Activated CD4-positive, alpha-beta T cell treated with anti-CD3 and anti-CD28 coated beads, Interleukin-2, amount 50 U/mL, for 48 hours (primary cell): ENCODE data around the gene KASH5.
"Not testable (repeated sequence)": the region's sequence is repeated elsewhere in the genome, so short reads cannot be mapped to it uniquely, and the experiment has no call there.

ENCODE experiments used
- DNase-seq, 2 experiments: peaks; one replicate each; pipeline ENCODE4 v3.0.0-alpha.2; 2020

KASH5 gene

DNA sequence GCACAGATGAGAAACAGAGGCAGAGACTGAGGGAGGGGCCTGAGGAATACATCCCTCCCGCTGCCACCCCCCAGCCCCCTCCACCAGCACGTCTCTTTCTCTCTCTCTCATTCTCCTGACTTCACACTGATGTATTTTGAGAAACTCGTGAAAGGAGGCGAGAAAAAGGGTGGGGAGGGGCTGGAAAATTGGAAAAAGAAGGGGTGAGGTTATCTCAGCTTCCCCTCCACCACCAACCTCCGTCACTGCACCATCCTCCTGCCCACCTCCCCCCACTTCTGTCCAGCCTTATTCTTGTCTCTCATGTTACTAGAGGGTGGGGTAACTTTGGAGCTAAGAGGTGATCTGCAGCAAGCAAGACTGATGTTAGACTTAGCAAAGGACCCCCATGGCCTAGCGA, 51.8 kb downstream of the KASH5 start:
- no peak for DNase-seq

DNA sequence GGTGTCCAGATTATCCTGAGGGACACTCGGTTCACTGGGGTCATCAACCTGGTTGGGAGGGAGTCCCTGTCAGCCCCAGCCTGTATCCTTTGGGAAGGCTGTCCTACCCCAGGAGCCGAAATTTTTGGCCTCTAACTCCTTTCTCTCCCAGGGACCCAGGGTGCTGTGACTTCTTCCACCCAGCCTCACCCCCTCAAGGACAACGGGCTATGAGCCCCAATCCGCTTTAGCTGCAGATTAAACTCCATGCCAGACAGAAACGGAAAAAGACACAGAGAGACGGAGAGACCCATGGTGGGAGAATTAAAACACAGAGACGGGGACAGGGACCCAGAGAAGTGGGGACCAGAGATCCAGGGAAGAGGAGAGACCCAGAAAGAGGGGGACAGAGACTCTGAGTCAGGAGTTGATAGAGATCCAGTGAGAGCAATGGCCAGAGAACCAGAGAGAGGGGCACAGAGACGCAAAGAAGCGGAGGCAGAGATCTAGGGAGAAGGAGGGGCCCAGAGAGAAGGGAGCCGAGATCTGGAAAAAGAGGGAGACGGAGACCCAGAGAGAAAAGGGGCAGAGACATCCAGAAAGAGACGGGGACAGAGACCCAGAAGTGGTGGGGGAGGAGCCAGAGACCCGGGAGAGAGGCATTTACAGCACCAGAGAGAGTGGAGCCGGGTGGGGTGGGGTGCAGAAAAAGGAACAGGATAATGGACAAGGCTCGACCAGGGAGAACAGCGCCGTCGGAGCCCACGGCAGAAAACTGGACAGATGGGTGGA, 52.6 kb downstream of the KASH5 start:
- DNase-seq, result no peak

- peak; percentile 37 to 52 for DNase-seq
Observed at GRCh38 chr19:49441210-49441959, 53.3 kb downstream of the KASH5 start, which contains the start of gene SLC17A7. Gene SLC17A7, minus strand, starts transcription at chr19:49441527. Its CDS starts 148 bp downstream, at chr19:49441379.

DNA sequence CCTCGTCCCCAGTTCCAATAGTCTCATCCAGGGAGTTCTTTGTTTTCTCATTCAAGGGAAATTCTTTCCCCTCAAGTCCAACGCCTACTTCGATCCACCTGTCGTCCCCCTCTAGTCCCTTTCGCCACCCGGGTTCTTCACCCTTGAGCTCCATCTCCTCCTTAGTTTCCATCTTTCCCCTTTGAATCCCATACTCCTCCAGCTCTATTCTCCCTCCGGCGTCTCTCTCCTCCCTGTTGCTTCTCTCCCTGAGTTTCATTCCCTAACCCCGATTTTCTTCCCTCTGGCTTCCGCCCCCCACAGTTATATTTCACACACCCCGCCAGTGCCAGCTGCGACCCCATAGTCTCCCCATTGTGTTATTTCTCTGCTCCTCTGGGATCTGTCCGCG, 53.9 kb downstream of the KASH5 start:
- DNase-seq, result no peak

DNA sequence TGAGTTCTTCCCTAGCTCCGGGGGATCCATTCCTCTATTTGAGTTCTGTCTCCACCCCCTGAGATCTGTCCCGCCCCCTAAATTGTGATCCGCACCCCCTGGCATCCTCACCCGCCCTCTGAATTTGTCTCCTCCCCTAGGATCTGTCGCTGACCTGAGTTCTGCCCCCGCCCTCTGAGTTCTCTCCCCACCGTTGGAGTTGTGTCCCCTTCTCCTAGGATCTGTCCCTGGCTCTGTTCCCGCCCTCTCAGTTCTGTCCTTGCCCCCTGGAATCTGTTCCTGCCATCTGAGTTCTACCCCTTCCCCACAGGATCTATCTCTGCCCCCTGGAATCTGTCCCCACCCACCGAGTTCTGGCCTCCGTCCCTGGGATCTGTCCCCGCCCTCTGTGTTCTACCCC, 54.3 kb downstream of the KASH5 start:
- DNase-seq, result peak; percentile 25 to 36

GRCh38 chr19:49442771-49443365, 54.8 kb downstream of the KASH5 start:
- peak; percentile 76 to 83 for DNase-seq

GRCh38 chr19:49443366-49444099, 55.5 kb downstream of the KASH5 start:
- peak; percentile 94 to 95 for DNase-seq

DNA sequence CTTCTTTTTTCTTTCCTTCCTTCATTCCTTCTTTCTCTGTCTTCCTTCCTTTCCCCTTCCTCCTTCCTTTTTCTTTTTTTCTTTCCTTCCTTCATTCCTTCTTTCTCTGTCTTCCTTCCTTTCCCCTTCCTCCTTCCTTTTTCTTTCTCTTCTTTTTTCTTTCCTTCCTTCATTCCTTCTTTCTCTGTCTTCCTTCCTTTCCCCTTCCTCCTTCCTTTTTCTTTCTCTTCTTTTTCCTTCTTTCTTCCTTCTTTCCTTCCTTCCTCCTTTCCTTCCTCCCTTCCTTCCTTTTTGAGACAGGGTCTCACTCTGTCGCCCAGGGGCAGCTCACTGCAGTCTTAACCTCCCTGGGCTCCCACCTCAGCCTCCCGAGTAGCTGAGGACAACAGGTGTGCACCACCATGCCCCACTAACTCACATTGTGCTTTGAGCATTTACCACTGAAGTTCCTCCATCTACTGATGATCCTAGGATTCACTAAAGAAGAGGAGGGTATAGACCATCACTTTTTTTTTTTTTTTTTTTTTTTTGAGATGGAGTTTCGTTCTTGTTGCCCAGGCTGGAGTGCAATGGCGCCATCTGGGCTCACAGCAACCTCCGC, 56.2 kb downstream of the KASH5 start:
- peak in 1 of 2 experiments; percentile 3 for DNase-seq

DNA sequence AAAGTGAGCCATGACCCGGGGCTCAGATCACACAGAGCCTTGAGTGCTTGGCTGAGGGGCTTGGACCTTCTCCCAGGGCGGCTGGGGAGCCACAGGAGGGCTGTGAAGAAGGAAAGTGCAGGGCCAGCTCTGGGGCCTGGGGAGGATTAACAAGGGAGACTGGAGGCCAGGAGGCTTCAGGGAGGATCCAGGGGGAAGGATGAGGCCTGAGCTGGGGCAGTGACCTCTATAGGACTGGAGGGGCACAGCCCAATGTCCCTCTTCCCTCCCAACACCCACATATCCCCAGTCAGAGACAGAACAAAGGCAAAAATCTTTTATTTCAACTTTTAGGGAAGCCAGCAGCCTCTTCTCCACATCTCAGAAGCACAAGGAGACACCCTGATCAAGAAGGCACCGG, 57.9 kb downstream of the KASH5 start:
- no peak for DNase-seq

GRCh38 chr19:49447485-49448431, 59.7 kb downstream of the KASH5 start:
- DNase-seq, result peak; percentile 43 to 57

DNA sequence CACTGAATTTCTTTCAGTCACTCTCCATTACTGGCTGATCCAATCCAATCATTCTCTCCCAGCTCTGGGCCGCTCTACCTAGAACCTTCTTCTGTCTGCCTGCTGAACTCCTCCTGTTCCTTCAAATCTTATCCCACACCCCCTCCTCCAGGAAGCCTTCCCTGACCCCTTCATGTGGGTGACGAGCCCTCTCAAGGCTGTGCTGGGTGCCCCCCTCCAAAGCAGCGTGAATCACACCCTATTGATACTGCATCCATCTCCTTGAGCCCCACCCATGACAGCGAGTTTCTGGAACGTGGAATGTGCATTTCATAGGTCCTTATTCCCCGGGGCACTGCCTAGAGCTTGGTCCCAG, 60.4 kb downstream of the KASH5 start:
- no peak for DNase-seq

DNA sequence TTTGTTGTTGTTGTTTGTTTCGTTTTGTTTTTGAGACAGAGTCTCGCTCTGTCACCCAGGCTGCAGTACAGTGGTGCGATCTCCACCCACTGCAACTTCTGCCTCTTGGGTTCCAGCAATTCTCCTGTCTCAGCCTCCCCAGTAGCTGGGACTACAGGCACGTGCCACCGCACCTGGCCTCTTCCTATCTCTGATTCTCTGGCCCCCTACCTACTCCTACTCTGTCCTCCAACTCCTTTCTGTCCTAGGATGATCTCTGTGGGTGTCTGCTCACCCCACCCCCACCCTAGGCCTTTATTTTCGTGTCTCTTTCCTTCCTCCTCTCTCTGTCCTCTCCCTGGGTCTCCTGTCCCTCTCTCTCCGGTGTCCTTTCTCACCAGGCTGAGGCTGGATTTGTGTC, 62.4 kb downstream of the KASH5 start:
- DNase-seq, result no peak

GRCh38 chr19:49451430-49452181, 63.6 kb downstream of the KASH5 start, which contains the start of gene PIH1D1:
Gene PIH1D1, minus strand, starts transcription at chr19:49451814. Its CDS starts 240 bp downstream, at chr19:49451574.
- peak; percentile 95 to 97 for DNase-seq

DNA sequence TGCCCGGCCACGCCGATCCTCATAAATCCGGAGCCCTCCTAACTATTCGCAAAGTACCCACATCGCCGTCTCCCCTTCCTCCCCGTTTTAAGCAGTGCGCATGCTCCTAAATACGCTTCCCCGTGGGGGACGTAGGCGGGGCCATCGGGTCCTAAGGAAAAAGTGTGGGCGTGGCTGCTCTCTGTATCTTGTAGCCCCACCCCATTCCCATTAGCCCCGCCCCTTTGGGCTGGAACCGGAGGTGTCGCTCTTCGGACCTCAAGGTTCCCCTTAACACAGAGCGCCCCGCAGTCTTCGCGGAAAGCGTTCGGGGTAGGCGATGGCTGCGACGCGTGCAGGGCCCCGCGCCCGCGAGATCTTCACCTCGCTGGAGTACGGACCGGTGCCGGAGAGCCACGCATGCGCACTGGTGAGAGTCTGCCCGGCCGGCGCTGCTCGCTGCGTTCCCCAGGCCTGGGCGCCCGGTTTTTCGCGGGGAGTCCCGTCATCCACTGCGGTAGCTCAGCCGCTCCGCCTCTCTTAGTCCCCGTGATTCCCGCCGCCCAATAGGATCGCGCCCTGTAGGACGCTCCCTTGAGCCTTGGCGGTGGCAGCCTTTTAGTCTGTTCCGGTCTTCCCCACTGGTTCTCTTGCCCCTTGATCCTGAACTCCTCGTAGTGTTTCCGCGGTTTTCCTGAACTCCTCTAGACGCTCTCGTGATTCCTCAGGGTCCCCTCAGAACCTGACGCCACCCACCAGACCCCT, 65.1 kb downstream of the KASH5 start, which contains the start of gene ALDH16A1:
Gene ALDH16A1, plus strand, starts transcription at position 213 of the 744 bp plus-strand sequence. Its CDS starts 107 bp downstream, at position 320.
- peak; percentile 97 for DNase-seq

DNA sequence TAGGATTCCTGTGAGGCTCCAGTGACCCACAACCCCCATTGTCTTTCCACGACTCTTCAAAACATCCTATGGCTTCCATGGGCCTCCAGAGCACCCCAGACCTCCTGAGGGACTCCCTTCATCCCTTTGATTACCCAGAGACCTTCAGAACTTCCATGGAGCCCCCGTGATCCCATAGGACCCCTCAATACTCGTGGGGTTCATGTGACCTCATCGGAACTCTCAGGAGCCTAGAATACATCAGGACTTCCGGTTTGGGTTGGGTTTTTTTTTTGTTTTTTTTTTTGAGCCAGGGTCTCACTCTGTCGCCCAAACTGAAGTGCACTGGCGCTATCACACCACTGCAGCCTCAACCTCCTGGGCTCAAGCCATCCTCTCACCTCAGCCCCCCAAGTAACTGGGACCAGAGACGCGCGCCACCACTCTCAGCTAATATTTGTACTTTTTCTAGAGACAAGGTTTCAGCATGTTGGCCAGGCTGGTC, 65.8 kb downstream of the KASH5 start:
- no peak for DNase-seq

- DNase-seq, result no peak
Observed at GRCh38 chr19:49455773-49456172, 67.7 kb downstream of the KASH5 start.

- no peak for DNase-seq
Observed at GRCh38 chr19:49456326-49456725, 68.3 kb downstream of the KASH5 start.

DNA sequence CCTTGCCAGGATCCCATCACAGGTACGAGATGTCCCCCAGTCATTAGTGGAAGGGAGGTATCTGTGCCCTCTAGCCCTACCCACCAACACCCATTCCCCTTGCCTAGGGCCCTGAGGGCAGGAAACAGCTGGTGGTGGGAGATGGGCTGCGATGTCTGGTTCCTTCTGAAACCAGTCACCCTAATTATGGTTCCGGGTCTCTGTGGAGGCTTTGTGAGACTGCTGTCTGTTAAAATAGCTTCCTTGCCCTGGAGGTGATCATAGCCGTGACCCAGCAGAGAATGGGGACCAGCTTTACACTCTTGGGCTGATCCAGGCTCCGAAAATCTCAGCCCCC, 70.5 kb downstream of the KASH5 start:
- DNase-seq, result no peak

- DNase-seq, result no peak
Observed at GRCh38 chr19:49459388-49459787, 71.3 kb downstream of the KASH5 start.

DNA sequence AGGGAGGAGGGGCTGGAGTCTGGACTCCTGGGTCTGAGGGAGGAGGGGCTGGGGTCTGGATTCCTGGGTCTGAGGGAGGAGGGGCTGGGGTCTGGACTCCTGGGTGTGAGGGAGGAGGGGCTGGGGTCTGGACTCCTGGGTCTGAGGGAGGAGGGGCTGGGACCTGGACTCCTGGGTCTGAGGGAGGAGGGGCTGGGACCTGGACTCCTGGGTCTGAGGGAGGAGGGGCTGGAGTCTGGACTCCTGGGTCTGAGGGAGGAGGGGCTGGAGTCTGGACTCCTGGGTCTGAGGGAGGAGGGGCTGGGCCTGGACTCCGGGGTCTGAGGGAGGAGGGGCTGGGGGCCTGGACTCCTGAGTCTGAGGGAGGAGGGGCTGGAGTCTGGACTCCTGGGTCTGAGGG, 73.1 kb downstream of the KASH5 start:
- DNase-seq, result not testable (repeated sequence)
